ENCODE measurements around the gene GOLGA5.
"Not testable (repeated sequence)": the region's sequence is repeated elsewhere in the genome, so short reads cannot be mapped to it uniquely, and the experiment has no call there.

GOLGA5 gene

GRCh38 chr14:92819011-92819597 lies 25.0 kb downstream of the GOLGA5 start:
- Histone ChIP-seq H3K4me3 (no peak overlapping the region), H3K27ac (no peak overlapping the region)

- H3K4me3 ChIP-seq, H3K27ac ChIP-seq: not testable (repeated sequence)
Measured at GRCh38 chr14:92819680-92820535, 25.8 kb downstream of the GOLGA5 start.

GRCh38 chr14:92820536-92820840 lies 26.4 kb downstream of the GOLGA5 start:
- not testable (repeated sequence) for H3K4me3 ChIP-seq, H3K27ac ChIP-seq

GRCh38 chr14:92830902-92831301 lies 36.8 kb downstream of the GOLGA5 start:
- Histone ChIP-seq H3K27ac (no peak overlapping the region), H3K4me3 (no peak overlapping the region)

- no peak overlapping the region for H3K4me3 ChIP-seq
- H3K27ac ChIP-seq, result no peak overlapping the region
Measured at GRCh38 chr14:92832137-92832700, 38.1 kb downstream of the GOLGA5 start.

GRCh38 chr14:92841930-92842329 lies 47.8 kb downstream of the GOLGA5 start:
- H3K4me3 ChIP-seq, result no peak overlapping the region
- no peak overlapping the region for H3K27ac ChIP-seq

- Histone ChIP-seq H3K27ac (no peak overlapping the region), H3K4me3 (no peak overlapping the region)
Measured at GRCh38 chr14:92844204-92844603, 50.1 kb downstream of the GOLGA5 start.

GRCh38 chr14:92846162-92846897 lies 52.2 kb downstream of the GOLGA5 start:
- H3K27ac ChIP-seq, result peak overlapping the region in 3 of 21 experiments; percentile 25 to 51 (median 35)
- no peak overlapping the region for H3K4me3 ChIP-seq

- Histone ChIP-seq H3K27ac (peak overlapping the region in 2 of 21 experiments; percentile 51 to 67), H3K4me3 (no peak overlapping the region)
Measured at GRCh38 chr14:92847278-92847677, 53.2 kb downstream of the GOLGA5 start.

GRCh38 chr14:92847749-92848148 lies 53.6 kb downstream of the GOLGA5 start:
- H3K27ac ChIP-seq, result peak overlapping the region in 2 of 21 experiments; percentile 51 to 67

GRCh38 chr14:92848887-92849286 lies 54.8 kb downstream of the GOLGA5 start:
- peak overlapping the region in 1 of 21 experiments; percentile 67 for H3K27ac ChIP-seq
- no peak overlapping the region for H3K4me3 ChIP-seq

More at GRCh38 chr14:92847749-92848148, 53.6 kb downstream of the GOLGA5 start:
- H3K4me3 ChIP-seq, result no peak overlapping the region

GRCh38 chr14:92850492-92850891 lies 56.4 kb downstream of the GOLGA5 start:
- Histone ChIP-seq H3K27ac (no peak overlapping the region), H3K4me3 (no peak overlapping the region)

GRCh38 chr14:92853136-92853535 lies 59.0 kb downstream of the GOLGA5 start:
- not testable (repeated sequence) for H3K4me3 ChIP-seq, H3K27ac ChIP-seq

- no peak overlapping the region for H3K4me3 ChIP-seq
- no peak overlapping the region for H3K27ac ChIP-seq
Measured at GRCh38 chr14:92860049-92860840, 66.1 kb downstream of the GOLGA5 start.

- H3K27ac ChIP-seq, result peak overlapping the region in 1 of 21 experiments; percentile 80
- no peak overlapping the region for H3K4me3 ChIP-seq
Measured at GRCh38 chr14:92861856-92862745, 68.0 kb downstream of the GOLGA5 start.

GRCh38 chr14:92863286-92864080 lies 69.4 kb downstream of the GOLGA5 start:
- H3K4me3 ChIP-seq, result no peak overlapping the region
- peak overlapping the region in 1 of 21 experiments; percentile 80 for H3K27ac ChIP-seq

GRCh38 chr14:92865674-92866073 lies 71.6 kb downstream of the GOLGA5 start:
- Histone ChIP-seq H3K4me3 (no peak overlapping the region), H3K27ac (no peak overlapping the region)
